ENCODE measurements around the gene SLC35F6. TPM values are rescaled to one million over a fixed set of nuclear protein-coding genes. Genes with fewer than 3 reads are reported as not detected.

The SLC35F6 gene
- polyA plus RNA-seq, 1 donor from 2014 or later, result 5.3 TPM

DNA sequence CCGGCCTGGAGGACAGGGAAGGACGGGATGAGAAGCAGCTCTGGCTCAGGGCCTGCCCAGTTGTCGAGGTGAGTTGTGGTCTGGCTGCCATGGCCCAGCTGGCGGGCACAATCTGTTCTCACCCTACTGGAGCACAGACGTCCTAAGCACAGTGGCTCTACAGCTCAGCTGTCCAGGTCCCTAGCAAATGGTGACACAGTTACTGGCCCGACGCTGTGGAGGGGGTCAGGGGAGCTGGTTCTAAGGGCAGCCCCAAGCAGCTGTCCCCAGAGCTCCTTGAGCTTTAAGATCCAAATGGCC is 38.6 kb upstream of the SLC35F6 start:
- no peak overlapping the region for H3K27ac Mint-ChIP-seq
- H3K27me3 Mint-ChIP-seq, result peaks cover 3% of the 10 kb centered on the region
- no peak overlapping the region for H3K4me3 Mint-ChIP-seq
- no peaks in the 10 kb centered on the region for H3K36me3 Mint-ChIP-seq
- H3K4me1 Mint-ChIP-seq, result no peaks in the 10 kb centered on the region
- no peaks in the 10 kb centered on the region for H3K9me3 Mint-ChIP-seq

DNA sequence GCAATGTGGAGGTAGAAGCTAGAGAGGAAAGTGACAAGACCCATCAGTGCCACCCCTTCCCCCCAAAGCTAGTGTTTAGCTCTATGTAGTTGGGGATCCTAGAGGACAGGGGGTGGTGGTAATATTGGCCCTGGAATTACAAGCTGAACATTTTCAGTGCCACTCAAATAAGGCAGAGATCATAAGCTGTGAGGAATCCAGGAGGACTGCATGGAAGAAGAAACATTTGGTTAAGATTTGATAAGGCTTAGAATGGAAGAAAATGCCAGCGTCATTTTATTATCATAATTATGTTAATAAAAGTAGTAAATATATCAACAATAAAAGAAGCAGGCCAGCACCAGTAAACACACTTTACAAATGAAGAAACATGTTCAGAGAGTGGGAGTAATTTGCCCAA is 37.9 kb upstream of the SLC35F6 start:
- Mint-ChIP-seq H3K4me3 (no peak overlapping the region), H3K27ac (no peak overlapping the region), H3K9me3 (no peaks in the 10 kb centered on the region), H3K4me1 (no peaks in the 10 kb centered on the region), H3K27me3 (peaks cover 6% of the 10 kb centered on the region), H3K36me3 (no peaks in the 10 kb centered on the region)

DNA sequence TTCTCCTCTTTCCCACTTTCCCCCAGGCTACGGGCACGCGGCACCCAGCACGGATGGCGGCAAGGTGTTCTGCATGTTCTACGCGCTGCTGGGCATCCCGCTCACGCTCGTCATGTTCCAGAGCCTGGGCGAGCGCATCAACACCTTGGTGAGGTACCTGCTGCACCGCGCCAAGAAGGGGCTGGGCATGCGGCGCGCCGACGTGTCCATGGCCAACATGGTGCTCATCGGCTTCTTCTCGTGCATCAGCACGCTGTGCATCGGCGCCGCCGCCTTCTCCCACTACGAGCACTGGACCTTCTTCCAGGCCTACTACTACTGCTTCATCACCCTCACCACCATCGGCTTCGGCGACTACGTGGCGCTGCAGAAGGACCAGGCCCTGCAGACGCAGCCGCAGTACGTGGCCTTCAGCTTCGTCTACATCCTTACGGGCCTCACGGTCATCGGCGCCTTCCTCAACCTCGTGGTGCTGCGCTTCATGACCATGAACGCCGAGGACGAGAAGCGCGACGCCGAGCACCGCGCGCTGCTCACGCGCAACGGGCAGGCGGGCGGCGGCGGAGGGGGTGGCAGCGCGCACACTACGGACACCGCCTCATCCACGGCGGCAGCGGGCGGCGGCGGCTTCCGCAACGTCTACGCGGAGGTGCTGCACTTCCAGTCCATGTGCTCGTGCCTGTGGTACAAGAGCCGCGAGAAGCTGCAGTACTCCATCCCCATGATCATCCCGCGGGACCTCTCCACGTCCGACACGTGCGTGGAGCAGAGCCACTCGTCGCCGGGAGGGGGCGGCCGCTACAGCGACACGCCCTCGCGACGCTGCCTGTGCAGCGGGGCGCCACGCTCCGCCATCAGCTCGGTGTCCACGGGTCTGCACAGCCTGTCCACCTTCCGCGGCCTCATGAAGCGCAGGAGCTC is 36.2 kb upstream of the SLC35F6 start:
- Mint-ChIP-seq H3K9me3 (no peaks in the 10 kb centered on the region), H3K36me3 (no peaks in the 10 kb centered on the region), H3K4me1 (no peaks in the 10 kb centered on the region), H3K27ac (no peak overlapping the region), H3K27me3 (peaks cover 6% of the 10 kb centered on the region), H3K4me3 (peak overlapping the region in 1 of 4 donors; percentile 17)

DNA sequence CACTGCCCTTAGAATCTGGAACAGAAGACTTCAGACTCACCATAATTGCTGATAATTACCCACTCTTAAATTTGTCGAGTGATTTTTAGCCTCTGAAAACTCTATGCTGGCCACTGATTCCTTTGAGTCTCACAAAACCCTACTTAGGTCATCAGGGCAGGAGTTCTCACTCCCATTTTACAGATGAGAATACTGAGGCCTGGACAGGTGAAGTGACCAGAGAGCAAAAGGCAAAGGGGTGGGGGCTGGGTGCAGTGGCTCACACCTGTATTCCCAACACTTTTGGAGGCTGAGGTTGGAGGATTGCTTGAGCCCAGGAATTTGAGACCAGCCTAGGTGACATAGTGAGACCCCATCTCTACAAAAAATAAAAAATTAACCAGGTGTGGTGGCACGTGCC is 34.8 kb upstream of the SLC35F6 start:
- no peak overlapping the region for H3K27ac Mint-ChIP-seq
- peaks cover 6% of the 10 kb centered on the region for H3K27me3 Mint-ChIP-seq
- H3K9me3 Mint-ChIP-seq, result no peaks in the 10 kb centered on the region
- H3K4me3 Mint-ChIP-seq, result no peak overlapping the region
- no peaks in the 10 kb centered on the region for H3K4me1 Mint-ChIP-seq
- H3K36me3 Mint-ChIP-seq, result no peaks in the 10 kb centered on the region

GRCh38 chr2:26730549-26731344 is 33.3 kb upstream of the SLC35F6 start:
- H3K27ac Mint-ChIP-seq, result no peak overlapping the region
- H3K4me3 Mint-ChIP-seq, result no peak overlapping the region
- H3K27me3 Mint-ChIP-seq, result peaks cover 5% of the 10 kb centered on the region
- H3K9me3 Mint-ChIP-seq, result no peaks in the 10 kb centered on the region
- H3K4me1 Mint-ChIP-seq, result no peaks in the 10 kb centered on the region
- H3K36me3 Mint-ChIP-seq, result no peaks in the 10 kb centered on the region

GRCh38 chr2:26731714-26732113 is 32.4 kb upstream of the SLC35F6 start:
- Mint-ChIP-seq H3K27me3 (peaks cover 4% of the 10 kb centered on the region), H3K36me3 (no peaks in the 10 kb centered on the region), H3K27ac (no peak overlapping the region), H3K4me1 (no peaks in the 10 kb centered on the region), H3K4me3 (no peak overlapping the region), H3K9me3 (no peaks in the 10 kb centered on the region)

DNA sequence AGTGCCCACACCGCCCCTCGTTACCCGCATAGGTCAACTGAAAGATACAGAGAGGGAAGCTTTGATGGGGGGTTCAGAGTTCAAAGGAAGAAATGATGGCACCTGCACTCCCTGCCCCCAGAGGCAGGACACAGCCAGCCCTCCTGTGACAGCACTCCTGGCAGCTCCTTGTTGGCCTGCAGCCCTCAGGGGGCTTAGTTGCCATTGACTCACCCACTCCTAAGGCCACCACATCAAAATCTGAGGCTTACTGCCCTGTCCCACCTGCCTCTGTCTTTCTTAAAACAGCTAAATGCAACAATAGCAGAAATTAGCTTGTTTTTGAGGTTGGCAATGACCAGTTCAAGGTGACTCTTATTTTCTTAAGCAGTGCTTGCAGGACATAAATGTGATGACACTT is 31.6 kb upstream of the SLC35F6 start:
- Mint-ChIP-seq H3K36me3 (no peaks in the 10 kb centered on the region), H3K27ac (no peak overlapping the region), H3K9me3 (no peaks in the 10 kb centered on the region), H3K27me3 (peaks cover 5% of the 10 kb centered on the region), H3K4me3 (no peak overlapping the region), H3K4me1 (no peaks in the 10 kb centered on the region)

- Mint-ChIP-seq H3K9me3 (no peaks in the 10 kb centered on the region), H3K4me1 (no peaks in the 10 kb centered on the region), H3K27ac (no peak overlapping the region), H3K4me3 (no peak overlapping the region), H3K36me3 (no peaks in the 10 kb centered on the region), H3K27me3 (peaks cover 7% of the 10 kb centered on the region)
These were observed 30.7 kb upstream of the SLC35F6 start for GRCh38 chr2:26733413-26733812.

DNA sequence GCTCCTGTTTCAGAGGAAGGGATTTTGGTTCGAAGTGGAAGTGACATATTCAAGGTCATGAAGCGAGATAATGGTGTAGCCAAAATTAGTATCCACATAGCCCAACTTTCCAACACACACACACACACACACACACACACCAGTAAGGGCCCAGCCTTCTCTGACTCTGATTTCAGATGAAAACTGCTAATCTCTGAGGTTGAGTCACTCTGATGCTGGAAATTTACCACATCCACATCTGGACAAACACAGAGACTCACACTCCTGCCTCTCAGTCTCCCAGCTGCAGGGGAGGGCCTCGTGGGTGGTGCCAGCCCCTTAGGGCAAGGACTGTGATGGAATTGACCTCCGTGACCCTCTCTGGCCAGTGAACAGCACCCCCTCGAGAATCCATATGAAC is 29.0 kb upstream of the SLC35F6 start:
- H3K4me3 Mint-ChIP-seq, result no peak overlapping the region

DNA sequence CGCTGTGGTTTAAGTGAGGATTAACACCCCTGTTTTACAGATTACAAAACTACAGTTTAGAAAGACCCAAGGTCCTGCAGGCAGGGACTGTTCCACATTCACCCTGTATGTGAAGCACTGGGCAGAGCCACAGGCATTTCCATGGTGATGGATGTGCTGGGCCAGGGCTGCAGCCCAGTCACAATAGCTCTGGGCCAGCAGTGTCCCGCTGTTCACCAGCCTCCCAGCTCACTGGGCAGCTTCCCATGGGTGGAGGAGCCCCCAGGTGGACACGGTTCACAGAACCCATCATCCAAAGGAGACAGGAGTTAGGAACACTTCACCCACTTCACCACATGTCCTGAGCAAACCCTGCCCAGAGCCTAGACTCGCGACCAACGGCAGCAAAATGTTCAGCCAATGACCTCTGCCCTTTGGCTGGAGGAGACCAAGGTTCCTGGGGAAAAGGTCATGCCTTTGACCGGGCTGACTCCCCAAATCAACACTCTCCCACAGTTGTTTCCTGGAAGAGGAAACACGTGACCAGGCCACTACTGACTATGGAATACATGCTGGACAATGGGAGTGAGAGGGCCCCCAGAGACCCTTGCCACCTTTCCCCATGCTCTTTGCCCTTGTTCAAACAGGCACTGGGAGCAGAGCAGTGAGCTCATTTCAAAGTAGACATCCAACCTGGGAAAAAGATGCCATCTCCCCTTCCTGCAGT is 28.0 kb upstream of the SLC35F6 start:
- Mint-ChIP-seq H3K9me3 (no peaks in the 10 kb centered on the region), H3K36me3 (no peaks in the 10 kb centered on the region), H3K4me1 (peaks cover 0 to 3% (median 3%) of the 10 kb centered on the region in 3 donors), H3K4me3 (peak overlapping the region in 1 of 4 donors; percentile 39), H3K27ac (no peak overlapping the region), H3K27me3 (peaks cover 7% of the 10 kb centered on the region)

More for the DNA sequence above, 29.0 kb upstream of the SLC35F6 start:
- H3K4me1 Mint-ChIP-seq, result no peaks in the 10 kb centered on the region
- peaks cover 10% of the 10 kb centered on the region for H3K27me3 Mint-ChIP-seq
- H3K36me3 Mint-ChIP-seq, result no peaks in the 10 kb centered on the region
- no peak overlapping the region for H3K27ac Mint-ChIP-seq
- H3K9me3 Mint-ChIP-seq, result no peaks in the 10 kb centered on the region

DNA sequence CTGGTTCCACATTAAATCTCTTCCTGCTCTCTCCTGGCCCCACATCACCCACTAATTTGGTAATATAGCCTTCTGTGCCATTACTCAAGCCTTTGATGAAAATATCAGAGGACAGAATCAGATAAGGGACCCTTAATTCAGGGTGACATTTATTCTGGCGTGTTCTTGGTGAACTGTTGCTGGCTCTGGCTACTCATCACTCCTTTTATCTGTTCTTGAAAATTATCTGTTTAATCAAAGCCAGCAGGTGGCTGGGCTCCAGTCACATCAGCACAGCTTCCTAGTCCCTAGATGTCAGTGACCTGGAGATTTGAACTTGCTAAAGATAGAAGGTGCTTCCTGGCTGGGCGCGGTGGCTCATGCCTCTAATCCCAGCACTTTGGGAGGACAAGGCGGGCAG is 26.9 kb upstream of the SLC35F6 start:
- Mint-ChIP-seq H3K27ac (no peak overlapping the region), H3K4me3 (no peak overlapping the region), H3K9me3 (no peaks in the 10 kb centered on the region), H3K4me1 (peaks cover 0 to 4% (median 3%) of the 10 kb centered on the region in 3 donors), H3K36me3 (no peaks in the 10 kb centered on the region), H3K27me3 (peaks cover 6% of the 10 kb centered on the region)

GRCh38 chr2:26738481-26738880 is 25.6 kb upstream of the SLC35F6 start:
- H3K4me3 Mint-ChIP-seq, result no peak overlapping the region
- no peaks in the 10 kb centered on the region for H3K9me3 Mint-ChIP-seq
- H3K4me1 Mint-ChIP-seq, result peaks cover 0 to 4% (median 3%) of the 10 kb centered on the region in 3 donors
- H3K27me3 Mint-ChIP-seq, result peaks cover 6% of the 10 kb centered on the region
- no peak overlapping the region for H3K27ac Mint-ChIP-seq
- H3K36me3 Mint-ChIP-seq, result no peaks in the 10 kb centered on the region

- H3K4me1 Mint-ChIP-seq, result peaks cover 0 to 4% (median 3%) of the 10 kb centered on the region in 3 donors
- H3K36me3 Mint-ChIP-seq, result no peaks in the 10 kb centered on the region
- H3K27me3 Mint-ChIP-seq, result peaks cover 6% of the 10 kb centered on the region
- H3K27ac Mint-ChIP-seq, result peak overlapping the region in 1 of 3 donors; percentile 10
- no peaks in the 10 kb centered on the region for H3K9me3 Mint-ChIP-seq
- no peak overlapping the region for H3K4me3 Mint-ChIP-seq
These were observed 24.6 kb upstream of the SLC35F6 start for GRCh38 chr2:26739514-26739913.

GRCh38 chr2:26740346-26740745 is 23.7 kb upstream of the SLC35F6 start:
- peaks cover 0 to 4% (median 3%) of the 10 kb centered on the region in 3 donors for H3K4me1 Mint-ChIP-seq
- H3K9me3 Mint-ChIP-seq, result no peaks in the 10 kb centered on the region
- H3K36me3 Mint-ChIP-seq, result no peaks in the 10 kb centered on the region
- H3K27me3 Mint-ChIP-seq, result peaks cover 6% of the 10 kb centered on the region
- H3K4me3 Mint-ChIP-seq, result no peak overlapping the region
- no peak overlapping the region for H3K27ac Mint-ChIP-seq

GRCh38 chr2:26740890-26741302 is 23.2 kb upstream of the SLC35F6 start:
- Mint-ChIP-seq H3K4me3 (no peak overlapping the region), H3K27me3 (peaks cover 6% of the 10 kb centered on the region), H3K27ac (no peak overlapping the region), H3K36me3 (no peaks in the 10 kb centered on the region), H3K9me3 (no peaks in the 10 kb centered on the region), H3K4me1 (peaks cover 0 to 4% (median 3%) of the 10 kb centered on the region in 3 donors)

Measured in IgD-negative memory B cell (primary cell).